Neural progenitor cell (in vitro differentiated cells): ENCODE data around the gene ATP5PD.

Experiments used
- CTCF ChIP-seq: fragments of 200-600 bp; sonication (generic); IDR thresholded peaks from 2 replicates; pipeline ENCODE4 v1.5.1; 2017; ENCODE audit warnings: antibody characterized with exemption, mild to moderate bottlenecking
- EZH2 ChIP-seq: fragments of 200-600 bp; sonication (generic); IDR thresholded peaks from 2 replicates; pipeline ENCODE4 v1.6.1; 2017; ENCODE audit warnings: antibody characterized with exemption, mild to moderate bottlenecking, moderate library complexity
- EZH2phosphoT487 ChIP-seq: fragments of 200-600 bp; sonication (generic); IDR thresholded peaks from 2 replicates; pipeline ENCODE4 v1.6.1; 2017; ENCODE audit warnings: antibody characterized with exemption

- no peak for TF ChIP-seq EZH2
- no peak for TF ChIP-seq CTCF
- no peak for TF ChIP-seq EZH2phosphoT487
These were observed 44.6 kb downstream of the ATP5PD start for GRCh38 chr17:75001915-75002843.
